ENCODE measurements around the gene OCA2.

Gene OCA2

DNA sequence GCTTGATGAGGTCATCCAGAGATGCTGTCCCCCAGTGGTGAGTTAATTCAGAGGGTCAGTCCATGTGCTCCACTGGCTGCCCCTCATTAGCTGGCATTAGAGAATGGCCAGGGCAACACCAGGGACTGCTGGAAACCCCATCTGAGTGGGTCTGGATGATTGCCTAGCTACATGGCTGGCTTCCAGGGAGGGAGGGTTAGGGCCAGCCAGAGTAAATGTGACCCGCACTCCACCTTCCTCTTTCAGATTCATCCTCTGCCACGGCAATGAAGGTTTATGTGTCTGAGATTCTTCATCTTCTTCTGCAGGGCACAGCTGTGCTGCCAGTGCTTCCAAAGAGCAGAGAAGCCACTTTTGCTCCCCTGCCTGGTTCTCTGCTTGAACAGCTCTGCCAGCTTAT is 391.9 kb downstream of the OCA2 start:
- DNase-seq = no peak

- no peak for DNase-seq
Measured at GRCh38 chr15:27706300-27706699, 392.8 kb downstream of the OCA2 start.

- DNase-seq = no peak
Measured at GRCh38 chr15:27705056-27705455, 394.1 kb downstream of the OCA2 start.

All from right kidney (tissue), 1 donor.